SK-N-SH (cell line): ENCODE measurements around the gene CETN1. TPM values are rescaled to one million over a fixed set of nuclear protein-coding genes. Genes with fewer than 3 reads are reported as not detected.

Source experiments
- CTCF ChIA-PET: fragments of 300-600, 350-600 bp; formaldehyde crosslinking; extraction: SDS; loops from one replicate; lab custom pipeline; 2021; lab: Yijun Ruan, JAX
- POLR2A ChIA-PET: fragments of 350-600 bp; sonication (Branson Sonifier 250); formaldehyde crosslinking; extraction: SDS; loops from one replicate; lab custom pipeline; 2020; ENCODE audit warnings: antibody characterized with exemption, inconsistent platforms; lab: Yijun Ruan, JAX
- DNase-seq: peaks from one replicate; pipeline ENCODE4 v3.0.0; 2012
- H2AFZ ChIP-seq: fragments of 200-600 bp; sonication (generic); 2 replicates; pipeline ENCODE4 v1.8.1; 2016; ENCODE audit warnings: antibody characterized with exemption, mild to moderate bottlenecking, low read depth
- H3F3A ChIP-seq: fragments of 200-600 bp; sonication (generic); replicated peaks from 2 replicates; pipeline ENCODE3; 2016; ENCODE audit warnings: antibody characterized with exemption, mild to moderate bottlenecking; ENCODE audit not compliant: insufficient read depth
- H3K27ac ChIP-seq, 2 experiments: fragments of 200-500 bp in 1 of 2; fragments of 200-600 bp in 1 of 2; sonication (Bioruptor generic) in 1 of 2; sonication (generic), shearing (Covaris generic) in 1 of 2; 2 replicates each; pipeline versions ENCODE4 v1.5.1 to v1.6.1; 2014 to 2016; ENCODE audit warnings: low read depth in 2 of 2, inconsistent platforms in 1 of 2, low read length in 1 of 2, mild to moderate bottlenecking in 1 of 2, mixed read lengths in 1 of 2
- H3K27me3 ChIP-seq: fragments of 200-600 bp; sonication (generic), shearing (Covaris generic); 2 replicates; pipeline ENCODE4 v1.6.1; 2016; ENCODE audit warnings: mixed run types; ENCODE audit not compliant: insufficient read depth
- H3K36me3 ChIP-seq, 2 experiments: fragments of 200-500 bp in 1 of 2; fragments of 200-600 bp in 1 of 2; sonication (Bioruptor generic) in 1 of 2; sonication (generic) in 1 of 2; replicated peaks in 1 of 2; 2 replicates each; pipeline versions ENCODE3 to v1.5.1; 2014 to 2016; ENCODE audit warnings: low read length in 1 of 2, mild to moderate bottlenecking in 1 of 2; ENCODE audit not compliant: insufficient read depth in 2 of 2, control insufficient read depth in 1 of 2
- H3K4me1 ChIP-seq, 2 experiments: fragments of 200-500 bp in 1 of 2; fragments of 200-600 bp in 1 of 2; sonication (Bioruptor generic) in 1 of 2; sonication (generic), shearing (Covaris generic) in 1 of 2; 2 replicates each; pipeline versions ENCODE4 v1.5.1 to v1.6.1; 2014 to 2016; ENCODE audit warnings: low read depth in 1 of 2, low read length in 1 of 2, mixed run types in 1 of 2; ENCODE audit not compliant: insufficient read depth in 2 of 2, control insufficient read depth in 1 of 2
- H3K4me2 ChIP-seq: fragments of 200-600 bp; sonication (generic), shearing (Covaris generic); 2 replicates; pipeline ENCODE4 v1.6.1; 2017; ENCODE audit warnings: mixed run types
- H3K4me3 ChIP-seq, 2 experiments: fragments of 200-500 bp in 1 of 2; fragments of 200-600 bp in 1 of 2; sonication (Bioruptor generic) in 1 of 2; sonication (generic), shearing (Covaris generic) in 1 of 2; 2 replicates each; pipeline versions ENCODE4 v1.5.1 to v1.8.1; 2014 to 2016; ENCODE audit warnings: low read depth in 2 of 2, inconsistent platforms in 1 of 2, low read length in 1 of 2, mild to moderate bottlenecking in 1 of 2, mixed read lengths in 1 of 2, moderate library complexity in 1 of 2
- H3K79me2 ChIP-seq: fragments of 200-600 bp; sonication (generic); 2 replicates; pipeline ENCODE4 v1.8.1; 2017; ENCODE audit warnings: mild to moderate bottlenecking; ENCODE audit not compliant: insufficient read depth
- H3K9ac ChIP-seq: fragments of 200-600 bp; sonication (generic); 2 replicates; pipeline ENCODE4 v1.6.1; 2017; ENCODE audit warnings: mixed run types
- H3K9me2 ChIP-seq: fragments of 200-600 bp; sonication (generic); 2 replicates; pipeline ENCODE4 v1.6.1; 2017; ENCODE audit warnings: mixed run types
- H3K9me3 ChIP-seq: fragments of 200-600 bp; sonication (generic); 2 replicates; pipeline ENCODE4 v1.6.1; 2017; ENCODE audit warnings: mixed run types, mild to moderate bottlenecking, moderate library complexity
- H4K20me1 ChIP-seq: fragments of 200-600 bp; sonication (generic); 2 replicates; pipeline ENCODE4 v1.6.1; 2017; ENCODE audit warnings: mild to moderate bottlenecking, mixed run types; ENCODE audit not compliant: insufficient read depth
- ELF1 ChIP-seq: IDR thresholded peaks from 2 replicates; pipeline ENCODE4 v1.4.0; 2012
- EP300 ChIP-seq, 2 experiments: IDR thresholded peaks; 2 replicates each; pipeline versions ENCODE4 v1.4.0 to v1.6.1; 2012; ENCODE audit warnings: borderline replicate concordance in 1 of 2, low read depth in 1 of 2, low read length in 1 of 2
- EZH2phosphoT487 ChIP-seq: fragments of 200-600 bp; sonication (generic); IDR thresholded peaks from 2 replicates; pipeline ENCODE4 v1.6.1; 2017; ENCODE audit warnings: low read depth, mixed run types, mild to moderate bottlenecking, antibody characterized with exemption, moderate library complexity, borderline replicate concordance
- FOSL2 ChIP-seq: IDR thresholded peaks from 2 replicates; pipeline ENCODE4 v1.4.0; 2012; ENCODE audit warnings: low read depth, mild to moderate bottlenecking, moderate library complexity, borderline replicate concordance
- FOXJ3 ChIP-seq: sonication (generic); formaldehyde crosslinking; IDR thresholded peaks from 2 replicates; pipeline ENCODE4 v1.5.1; 2020; ENCODE audit warnings: mild to moderate bottlenecking, missing genetic modification reagents
- GABPA ChIP-seq: IDR thresholded peaks from 2 replicates; pipeline ENCODE4 v1.4.0; 2012; ENCODE audit warnings: low read depth, mild to moderate bottlenecking
- JUND ChIP-seq: IDR thresholded peaks from 2 replicates; pipeline ENCODE4 v1.4.0; 2012
- MAX ChIP-seq: IDR thresholded peaks from 2 replicates; pipeline ENCODE4 v1.4.0; 2012; ENCODE audit warnings: low read depth
- MEF2A ChIP-seq: IDR thresholded peaks from 2 replicates; pipeline ENCODE4 v1.4.0; 2012; ENCODE audit warnings: low read depth, borderline replicate concordance
- MXI1 ChIP-seq: IDR thresholded peaks from 2 replicates; pipeline ENCODE4 v1.6.1; 2012; ENCODE audit warnings: mild to moderate bottlenecking, low read depth, low read length, improper control_type of control experiment
- NFIC ChIP-seq: IDR thresholded peaks from 2 replicates; pipeline ENCODE4 v1.4.0; 2012; ENCODE audit warnings: borderline replicate concordance
- NRF1 ChIP-seq: IDR thresholded peaks from 2 replicates; pipeline ENCODE4 v1.6.1; 2012; ENCODE audit warnings: low read depth, mild to moderate bottlenecking, low read length
- PBX3 ChIP-seq: IDR thresholded peaks from 2 replicates; pipeline ENCODE4; 2012
- RAD21 ChIP-seq: IDR thresholded peaks from 2 replicates; pipeline ENCODE4 v1.6.1; 2012; ENCODE audit warnings: mild to moderate bottlenecking, low read length
- RFX5 ChIP-seq: IDR thresholded peaks from 2 replicates; pipeline ENCODE4 v1.6.1; 2012; ENCODE audit warnings: mild to moderate bottlenecking, improper control_type of control experiment, low read length
- RXRA ChIP-seq: IDR thresholded peaks from 2 replicates; pipeline ENCODE4 v1.4.0; 2012; ENCODE audit warnings: low read depth, mild to moderate bottlenecking, borderline replicate concordance
- SMC3 ChIP-seq: IDR thresholded peaks from 2 replicates; pipeline ENCODE4 v1.6.1; 2012; ENCODE audit warnings: low read depth, low read length, improper control_type of control experiment
- TEAD4 ChIP-seq: IDR thresholded peaks from 2 replicates; pipeline ENCODE4 v1.4.0; 2012; ENCODE audit warnings: mild to moderate bottlenecking, borderline replicate concordance; ENCODE audit not compliant: insufficient read depth
- USF1 ChIP-seq: IDR thresholded peaks from 2 replicates; pipeline ENCODE4 v1.4.0; 2012; ENCODE audit warnings: low read depth, borderline replicate concordance
- YY1 ChIP-seq: IDR thresholded peaks from 2 replicates; pipeline ENCODE4 v1.4.0; 2012; ENCODE audit warnings: low read depth, mild to moderate bottlenecking
- WGBS: methylation state at CpG from one replicate; pipeline ENCODE4 v1.1.6; 2017; ENCODE audit warnings: low lambda C conversion rate; 5-methylcytosine and 5-hydroxymethylcytosine counted together
- polyA plus RNA-seq, 3 experiments: library from polyadenylated mRNA; depleted of rRNA; stranded (reverse); fragments of >200 nt; gene quantifications; 2 replicates each; pipeline ENCODE4 v1.2.3, GENCODE V29; 2012

The CETN1 gene
- polyA plus RNA-seq, 1 of the 3 experiments (the other 2 are of a cell fraction), result not detected

GRCh38 chr18:574865-575645 is 5.1 kb upstream of the CETN1 start:
- no peak for DNase-seq
- ChIA-PET POLR2A (no interaction called here), CTCF (interaction anchor here (0.6 to 1.7 kb wide), 5 partner anchors 11 to 1638 kb away, joined by 3 to 4 read pairs (median 3); no protein-coding TSS in a partner anchor)
- no peaks in the 10 kb centered on the region for H4K20me1 ChIP-seq
- TF ChIP-seq NFIC (no peak), GABPA (no peak), ELF1 (no peak), MXI1 (no peak), EP300 (IDR thresholded peaks at IDR 0.05; ENCODE audit: borderline replicate concordance in 1 of 2, low read depth in 1 of 2, low read length in 1 of 2) (no peak), EZH2phosphoT487 (no peak), FOXJ3 (CRISPR knock-in tag) (no peak), RFX5 (no peak), RXRA (no peak), RAD21 (no peak), PBX3 (no peak), USF1 (no peak), TEAD4 (no peak), YY1 (no peak)
- H2AFZ ChIP-seq, result no peak overlapping the region
- no peak overlapping the region for H3K9ac ChIP-seq
- H3K4me3 ChIP-seq, result no peak overlapping the region
- H3K27me3 ChIP-seq, result peaks cover 14% of the 10 kb centered on the region; the same call in 1 of the 2 replicates
- H3K4me2 ChIP-seq, result no peak overlapping the region
- no peaks in the 10 kb centered on the region for H3K36me3 ChIP-seq
- no peaks in the 10 kb centered on the region for H3K4me1 ChIP-seq
- H3F3A ChIP-seq, result no peaks in the 10 kb centered on the region
- no peaks in the 10 kb centered on the region for H3K9me3 ChIP-seq
- H3K9me2 ChIP-seq, result no peaks in the 10 kb centered on the region
- H3K79me2 ChIP-seq, result no peaks in the 10 kb centered on the region
- WGBS, result 33% methylated on average over 5 of the region's 5 CpGs
- no peak overlapping the region for H3K27ac ChIP-seq

- DNase-seq, result no peak
- no peaks in the 10 kb centered on the region for H3K36me3 ChIP-seq
- ChIA-PET POLR2A (no interaction called here), CTCF (no interaction called here)
- no peaks in the 10 kb centered on the region for H3K9me2 ChIP-seq
- H3K79me2 ChIP-seq, result no peaks in the 10 kb centered on the region
- no peaks in the 10 kb centered on the region for H3K9me3 ChIP-seq
- no peak for TF ChIP-seq YY1
- TF ChIP-seq MEF2A, result no peak
- TF ChIP-seq USF1, result no peak
- no peak for TF ChIP-seq FOSL2
- TF ChIP-seq GABPA, result no peak
- no peak for TF ChIP-seq MAX
- TF ChIP-seq NRF1, result no peak
- no peak for TF ChIP-seq SMC3
- no peak for TF ChIP-seq JUND
- H3K27me3 ChIP-seq, result peaks cover 14% of the 10 kb centered on the region; the same call in 1 of the 2 replicates
- H3K4me1 ChIP-seq, result no peaks in the 10 kb centered on the region
- no peak overlapping the region for H3K9ac ChIP-seq
- H3K4me2 ChIP-seq, result no peak overlapping the region
- H4K20me1 ChIP-seq, result no peaks in the 10 kb centered on the region
- no peak overlapping the region for H2AFZ ChIP-seq
- H3K4me3 ChIP-seq, result no peak overlapping the region
- H3F3A ChIP-seq, result no peaks in the 10 kb centered on the region
- 67% methylated on average over 9 of the region's 9 CpGs for WGBS
- H3K27ac ChIP-seq, result no peak overlapping the region
These were observed 3.3 kb upstream of the CETN1 start for GRCh38 chr18:576924-577323.
